NT2/D1 (cell line): Measurements from ENCODE around the gene LYZL1.
"Not testable (repeated sequence)": the region's sequence is repeated elsewhere in the genome, so short reads cannot be mapped to it uniquely, and the experiment has no call there.

ENCODE experiments used
- YY1 ChIP-seq: IDR thresholded peaks from 2 replicates; pipeline ENCODE4 v1.6.1; 2011; ENCODE audit not compliant: insufficient read length, insufficient read depth
- ZNF274 ChIP-seq: IDR thresholded peaks from 2 replicates; pipeline ENCODE4 v1.6.1; 2011; ENCODE audit warnings: mild to moderate bottlenecking, low read depth, low read length

GRCh38 chr10:29310463-29310862 lies 21.6 kb downstream of the LYZL1 start:
- not testable (repeated sequence) for TF ChIP-seq YY1, ZNF274
